ENCODE data around the gene PDE1A. TPM values are rescaled to one million over a fixed set of nuclear protein-coding genes. Genes with fewer than 3 reads are reported as not detected.

Gene PDE1A
- polyA plus RNA-seq, 2 of the 4 experiments (the other 2 are of a cell fraction): 0.28 to 3.2 TPM

DNA sequence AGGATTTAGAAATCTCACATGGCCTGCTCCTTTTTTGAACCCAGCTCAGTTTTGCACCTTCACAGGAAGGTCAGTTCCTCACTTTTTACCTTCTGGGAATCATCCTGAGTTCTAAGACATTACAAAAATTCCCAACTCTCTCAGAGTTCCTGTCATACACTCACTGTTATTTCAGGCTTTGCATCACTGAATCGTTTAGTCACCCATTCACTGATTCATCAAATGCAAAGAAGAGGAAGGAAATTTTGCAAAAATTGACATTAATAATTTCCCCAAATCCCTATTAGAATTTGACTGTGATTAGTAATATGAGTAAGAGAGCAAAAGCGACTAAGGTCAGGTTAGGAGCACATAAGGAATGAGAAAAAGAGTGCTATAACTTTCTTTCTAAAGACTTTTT lies 197.5 kb downstream of the PDE1A start:
- FAIRE-seq: no peak
- TF ChIP-seq CHD2 (IDR thresholded peaks at IDR 0.05; ENCODE audit: low read length, partially characterized antibody): no peak
- TF ChIP-seq, protein P1, sequence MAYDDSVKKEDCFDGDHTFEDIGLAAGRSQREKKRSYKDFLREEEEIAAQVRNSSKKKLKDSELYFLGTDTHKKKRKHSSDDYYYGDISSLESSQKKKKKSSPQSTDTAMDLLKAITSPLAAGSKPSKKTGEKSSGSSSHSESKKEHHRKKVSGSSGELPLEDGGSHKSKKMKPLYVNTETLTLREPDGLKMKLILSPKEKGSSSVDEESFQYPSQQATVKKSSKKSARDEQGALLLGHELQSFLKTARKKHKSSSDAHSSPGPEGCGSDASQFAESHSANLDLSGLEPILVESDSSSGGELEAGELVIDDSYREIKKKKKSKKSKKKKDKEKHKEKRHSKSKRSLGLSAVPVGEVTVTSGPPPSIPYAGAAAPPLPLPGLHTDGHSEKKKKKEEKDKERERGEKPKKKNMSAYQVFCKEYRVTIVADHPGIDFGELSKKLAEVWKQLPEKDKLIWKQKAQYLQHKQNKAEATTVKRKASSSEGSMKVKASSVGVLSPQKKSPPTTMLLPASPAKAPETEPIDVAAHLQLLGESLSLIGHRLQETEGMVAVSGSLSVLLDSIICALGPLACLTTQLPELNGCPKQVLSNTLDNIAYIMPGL (CRISPR knock-in tag; IDR thresholded peaks at IDR 0.05; ENCODE audit: borderline replicate concordance): no peak
- no peak for TF ChIP-seq PBX3 (IDR thresholded peaks at IDR 0.05)
- no peak for TF ChIP-seq CHD4 (IDR thresholded peaks at IDR 0.05; ENCODE audit: borderline replicate concordance)
- no peak for TF ChIP-seq NFE2L2 (conservative IDR thresholded peaks at IDR 0.05; ENCODE audit: low read length)
- no peak for TF ChIP-seq MAFK (IDR thresholded peaks at IDR 0.05; ENCODE audit: partially characterized antibody)
- no peak for TF ChIP-seq HOXB13 (CRISPR knock-in tag; IDR thresholded peaks at IDR 0.05; ENCODE audit: low read depth)
- TF ChIP-seq HES2 (IDR thresholded peaks at IDR 0.05): no peak
- no peak for TF ChIP-seq TFCP2L1 (CRISPR knock-in tag; IDR thresholded peaks at IDR 0.05)
- TF ChIP-seq BHLHE40 (IDR thresholded peaks at IDR 0.05; ENCODE audit: low read depth, low read length): no peak
- no peak for TF ChIP-seq CBX8 (IDR thresholded peaks at IDR 0.05)
- TF ChIP-seq RAD21 (conservative IDR thresholded peaks at IDR 0.05 in 1 of 2, IDR thresholded peaks at IDR 0.05 in 1 of 2): no peak
- no peak for TF ChIP-seq JUNB (IDR thresholded peaks at IDR 0.05)
- no peak for TF ChIP-seq HEYL (CRISPR knock-in tag; IDR thresholded peaks at IDR 0.05)
- no peak for TF ChIP-seq ESRRA (IDR thresholded peaks at IDR 0.05; ENCODE audit: borderline replicate concordance, low read length)
- TF ChIP-seq KDM5A (IDR thresholded peaks at IDR 0.05): no peak
- TF ChIP-seq PHF8 (IDR thresholded peaks at IDR 0.05; ENCODE audit: borderline replicate concordance, low read depth): no peak
- no peak for TF ChIP-seq USF2 (IDR thresholded peaks at IDR 0.05)
- Histone ChIP-seq H3K4me2 (no peak overlapping the region), H3K27ac (no peak overlapping the region), H3K4me1 (peaks cover 4% of the 10 kb centered on the region; the same call in 1 of the 3 replicates), H3K9me3 (no peaks in the 10 kb centered on the region), H3K4me3 (no peak overlapping the region)
- ChIA-PET POLR2A (no interaction called here), CTCF (no interaction called here)
- DNase-seq (ENCODE audit: low read depth in 1 of 2, low spot score in 1 of 2): no peak
- no peak for ATAC-seq
- WGBS (ENCODE audit: missing lambda C conversion rate): 11% methylated on average over 2 of the region's 2 CpGs

DNA sequence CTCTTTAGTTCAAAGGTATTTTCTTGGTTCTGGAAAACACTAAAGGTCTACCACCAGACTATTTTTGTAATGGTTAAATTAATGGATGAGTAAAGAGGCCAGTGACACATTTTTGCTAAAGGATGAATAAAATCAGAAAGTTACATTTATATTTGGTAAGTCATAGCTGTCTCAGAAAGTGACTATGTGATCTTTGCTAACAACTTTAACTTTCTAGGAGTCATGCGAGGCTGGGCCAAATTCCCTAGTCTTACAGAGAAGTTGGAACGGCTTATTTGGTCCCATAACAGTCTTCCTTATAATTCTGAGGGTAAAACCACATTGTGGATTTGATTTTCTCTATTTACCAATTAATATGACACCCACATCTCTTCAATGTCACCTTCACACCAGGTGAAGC lies 198.1 kb downstream of the PDE1A start:
- 38% methylated on average over 2 of the region's 2 CpGs for WGBS (ENCODE audit: missing lambda C conversion rate)
- ATAC-seq: no peak
- ChIA-PET CTCF (no interaction called here), POLR2A (no interaction called here)
- FAIRE-seq: no peak
- TF ChIP-seq CEBPB (IDR thresholded peaks at IDR 0.05): no peak
- TF ChIP-seq POLR2AphosphoS2 (conservative IDR thresholded peaks at IDR 0.05; ENCODE audit: low read length): no peak
- no peak for TF ChIP-seq RNF2 (IDR thresholded peaks at IDR 0.05; ENCODE audit: borderline replicate concordance, low read depth)
- no peak for TF ChIP-seq CHD4 (IDR thresholded peaks at IDR 0.05; ENCODE audit: borderline replicate concordance)
- TF ChIP-seq, protein P2, sequence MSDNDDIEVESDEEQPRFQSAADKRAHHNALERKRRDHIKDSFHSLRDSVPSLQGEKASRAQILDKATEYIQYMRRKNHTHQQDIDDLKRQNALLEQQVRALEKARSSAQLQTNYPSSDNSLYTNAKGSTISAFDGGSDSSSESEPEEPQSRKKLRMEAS (IDR thresholded peaks at IDR 0.05): no peak
- Histone ChIP-seq H3K4me3 (no peak overlapping the region), H3K9me3 (no peaks in the 10 kb centered on the region), H3K27ac (no peak overlapping the region), H3K4me1 (peaks cover 4% of the 10 kb centered on the region; the same call in 1 of the 3 replicates), H3K4me2 (no peak overlapping the region)
- DNase-seq (ENCODE audit: low read depth in 1 of 2, low spot score in 1 of 2): no peak

Measured in A549 (cell line).